ENCODE measurements around the gene GPRIN1. TPM values are rescaled to one million over a fixed set of nuclear protein-coding genes. Genes with fewer than 3 reads are reported as not detected.

The GPRIN1 gene
- total RNA-seq, 1 experiment from 2014 or later, result 8.5 TPM

GRCh38 chr5:176648474-176649194 is 38.7 kb upstream of the GPRIN1 start:
- Mint-ChIP-seq H3K9me3 (no peaks in the 10 kb centered on the region), H3K27me3 (ENCODE audit: low read depth) (no peaks in the 10 kb centered on the region), H3K36me3 (no peaks in the 10 kb centered on the region), H3K27ac (no peak overlapping the region; the same call in 1 of the 2 replicates), H3K4me3 (peak overlapping the region; percentile 81), H3K4me1 (peaks cover 38% of the 10 kb centered on the region)
- ChIA-PET POLR2A (interaction anchor here (0.7 kb wide), 1 partner anchor 9 kb away, joined by 3 read pairs; no protein-coding TSS in a partner anchor), CTCF (interaction anchor here (1.5 to 6.8 kb wide), 2 partner anchors 11 to 105 kb away, joined by 4 to 112 read pairs; no protein-coding TSS in a partner anchor)
- DNase-seq (ENCODE audit: low spot score) (no peak), ATAC-seq (no peak)
- TF ChIP-seq OVOL2 (CRISPR knock-in tag; IDR thresholded peaks at IDR 0.05; ENCODE audit: borderline replicate concordance) (no peak), MLX (CRISPR knock-in tag; IDR thresholded peaks at IDR 0.05) (no peak), TP53 (CRISPR knock-in tag; IDR thresholded peaks at IDR 0.05) (no peak), ATF2 (CRISPR knock-in tag; IDR thresholded peaks at IDR 0.05; ENCODE audit: borderline replicate concordance, low read depth) (no peak), ZBTB21 (CRISPR knock-in tag; IDR thresholded peaks at IDR 0.05; ENCODE audit: borderline replicate concordance) (no peak), MAX (CRISPR knock-in tag; IDR thresholded peaks at IDR 0.05) (no peak), MYBL2 (CRISPR knock-in tag; IDR thresholded peaks at IDR 0.05) (no peak), GTF2I (CRISPR knock-in tag; conservative IDR thresholded peaks at IDR 0.05) (no peak), GRHL2 (CRISPR knock-in tag; IDR thresholded peaks at IDR 0.05; ENCODE audit: insufficient replicate concordance, severe bottlenecking) (no peak), AR (CRISPR knock-in tag; IDR thresholded peaks at IDR 0.05) (no peak), NR2C2 (CRISPR knock-in tag; IDR thresholded peaks at IDR 0.05) (no peak), ZNF219 (CRISPR knock-in tag; IDR thresholded peaks at IDR 0.05; ENCODE audit: borderline replicate concordance) (no peak), ZNF396 (CRISPR knock-in tag; IDR thresholded peaks at IDR 0.05; ENCODE audit: borderline replicate concordance) (no peak), STAT6 (CRISPR knock-in tag; conservative IDR thresholded peaks at IDR 0.05; ENCODE audit: low read depth) (no peak), ZNF138 (CRISPR knock-in tag; conservative IDR thresholded peaks at IDR 0.05) (no peak)

- H3K27me3 Mint-ChIP-seq (ENCODE audit: low read depth), result no peaks in the 10 kb centered on the region
- no peaks in the 10 kb centered on the region for H3K36me3 Mint-ChIP-seq
- no peaks in the 10 kb centered on the region for H3K9me3 Mint-ChIP-seq
- no peak overlapping the region for H3K27ac Mint-ChIP-seq
- POLR2A ChIA-PET, result interaction anchor here (0.7 to 1.1 kb wide), 2 partner anchors 10 to 12 kb away, joined by 3 to 5 read pairs; no protein-coding TSS in a partner anchor
- H3K4me3 Mint-ChIP-seq, result peak overlapping the region; percentile 81
- ATAC-seq, result peak; percentile 3
- peaks cover 39% of the 10 kb centered on the region for H3K4me1 Mint-ChIP-seq
- DNase-seq (ENCODE audit: low spot score), result no peak
- CTCF ChIA-PET, result interaction anchor here (0.5 to 6.8 kb wide), 9 partner anchors 11 to 662 kb away, joined by 3 to 112 read pairs (median 3); partner anchors contain the start of gene FAF2
- TF ChIP-seq CTCF (IDR thresholded peaks at IDR 0.05) (no peak), ZNF396 (CRISPR knock-in tag; IDR thresholded peaks at IDR 0.05; ENCODE audit: borderline replicate concordance) (no peak), FOXK1 (CRISPR knock-in tag; IDR thresholded peaks at IDR 0.05) (no peak), GABPB1 (CRISPR knock-in tag; IDR thresholded peaks at IDR 0.05) (no peak), ZNF317 (CRISPR knock-in tag; IDR thresholded peaks at IDR 0.05; ENCODE audit: borderline replicate concordance, low read depth) (no peak), GRHL2 (CRISPR knock-in tag; IDR thresholded peaks at IDR 0.05; ENCODE audit: insufficient replicate concordance, severe bottlenecking) (no peak), RORB (CRISPR knock-in tag; IDR thresholded peaks at IDR 0.05) (no peak), IRF2 (CRISPR knock-in tag; IDR thresholded peaks at IDR 0.05; ENCODE audit: borderline replicate concordance, low read depth) (no peak)
Observed at GRCh38 chr5:176647843-176648473, 38.0 kb upstream of the GPRIN1 start.

Measured in WTC11 (cell line).